Neural cell (in vitro differentiated cells): Measurements from ENCODE around the gene GPR27.

ENCODE experiments used
- POLR2AphosphoS5 ChIP-seq: IDR thresholded peaks from 2 replicates; pipeline ENCODE4 v1.6.1; 2012
- SMC3 ChIP-seq: fragments of 450-650 bp; conservative IDR thresholded peaks from 2 replicates; pipeline ENCODE4 v1.6.1; 2014; ENCODE audit warnings: antibody characterized with exemption, mild to moderate bottlenecking, moderate library complexity; ENCODE audit not compliant: poor library complexity
- TAF1 ChIP-seq: IDR thresholded peaks from 2 replicates; pipeline ENCODE4 v1.6.1; 2012; ENCODE audit warnings: low read depth
- TF ChIP-seq, protein P1 (sequence below): fragments of 450-650 bp; IDR thresholded peaks from 2 replicates; pipeline ENCODE4 v1.5.1; 2014; ENCODE audit warnings: antibody characterized with exemption, mild to moderate bottlenecking, moderate library complexity; ENCODE audit not compliant: poor library complexity, severe bottlenecking

- TF ChIP-seq POLR2AphosphoS5 (no peak), TAF1 (no peak), SMC3 (no peak)
- TF ChIP-seq, protein P1, sequence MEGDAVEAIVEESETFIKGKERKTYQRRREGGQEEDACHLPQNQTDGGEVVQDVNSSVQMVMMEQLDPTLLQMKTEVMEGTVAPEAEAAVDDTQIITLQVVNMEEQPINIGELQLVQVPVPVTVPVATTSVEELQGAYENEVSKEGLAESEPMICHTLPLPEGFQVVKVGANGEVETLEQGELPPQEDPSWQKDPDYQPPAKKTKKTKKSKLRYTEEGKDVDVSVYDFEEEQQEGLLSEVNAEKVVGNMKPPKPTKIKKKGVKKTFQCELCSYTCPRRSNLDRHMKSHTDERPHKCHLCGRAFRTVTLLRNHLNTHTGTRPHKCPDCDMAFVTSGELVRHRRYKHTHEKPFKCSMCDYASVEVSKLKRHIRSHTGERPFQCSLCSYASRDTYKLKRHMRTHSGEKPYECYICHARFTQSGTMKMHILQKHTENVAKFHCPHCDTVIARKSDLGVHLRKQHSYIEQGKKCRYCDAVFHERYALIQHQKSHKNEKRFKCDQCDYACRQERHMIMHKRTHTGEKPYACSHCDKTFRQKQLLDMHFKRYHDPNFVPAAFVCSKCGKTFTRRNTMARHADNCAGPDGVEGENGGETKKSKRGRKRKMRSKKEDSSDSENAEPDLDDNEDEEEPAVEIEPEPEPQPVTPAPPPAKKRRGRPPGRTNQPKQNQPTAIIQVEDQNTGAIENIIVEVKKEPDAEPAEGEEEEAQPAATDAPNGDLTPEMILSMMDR: no peak
These were observed 5.7 kb downstream of the GPR27 start for GRCh38 chr3:71759401-71759800.
